DLD1 (cell line): ENCODE measurements around the gene CARD10.
"Not testable (repeated sequence)": the region's sequence is repeated elsewhere in the genome, so short reads cannot be mapped to it uniquely, and the experiment has no call there.

Experiments used
- in situ Hi-C: cut with HindIII; loops from 2 replicates; pipeline ENCODE4 v1.10.0; 2017; ENCODE audit warnings: low sequenced_read_pairs

Gene CARD10

DNA sequence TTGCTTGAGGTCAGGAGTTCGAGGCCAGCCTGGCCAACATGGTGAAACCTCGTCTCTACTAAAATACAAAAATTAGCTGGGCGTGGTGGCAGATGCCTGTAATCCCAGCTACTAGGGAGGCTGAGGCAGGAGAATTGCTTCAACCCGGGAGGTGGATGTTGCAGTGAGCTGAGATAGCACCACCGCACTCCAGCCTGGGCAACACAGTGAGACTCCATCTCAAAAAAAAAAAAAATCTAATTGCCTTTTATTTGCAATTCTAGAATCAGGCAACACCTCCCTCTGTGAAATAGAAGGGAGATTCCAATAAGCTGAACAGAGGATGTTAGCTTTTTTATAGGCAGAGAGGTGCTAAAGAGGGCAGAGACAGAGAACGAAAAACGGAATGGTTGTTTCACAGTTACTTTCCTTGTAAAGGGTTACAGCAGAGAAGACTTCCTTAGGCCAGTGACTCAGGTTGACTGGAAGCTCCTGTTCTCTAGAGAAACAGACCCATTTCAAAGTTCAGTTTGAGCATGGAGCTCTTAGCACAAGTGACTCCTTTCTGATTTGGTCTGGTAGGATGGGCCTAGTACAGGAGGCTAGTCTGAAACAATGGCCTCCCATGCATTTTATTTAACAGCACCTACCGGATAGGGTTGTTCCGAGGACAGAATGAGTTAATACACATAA lies 8.0 kb upstream of the CARD10 start:
- in situ Hi-C loops: not testable (repeated sequence)

DNA sequence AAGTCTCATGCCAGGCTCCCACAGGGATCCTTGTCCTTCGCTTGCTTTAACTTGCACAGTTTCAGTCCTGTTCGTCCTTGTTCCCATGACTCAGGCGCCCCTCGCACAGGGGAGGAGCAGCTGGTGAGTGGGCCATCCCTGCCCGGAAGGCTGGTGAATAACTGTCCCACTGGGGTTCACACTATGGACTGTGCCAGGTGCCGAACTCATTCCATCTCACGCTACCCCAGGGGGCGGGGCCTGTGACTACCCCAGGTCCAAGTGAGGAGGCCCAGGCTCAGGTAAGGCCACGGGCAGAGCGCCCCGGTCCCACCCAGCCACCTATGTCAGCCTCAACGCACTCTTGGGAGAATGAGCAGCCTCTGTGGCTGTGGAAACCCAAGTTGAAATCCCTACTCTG lies 7.2 kb upstream of the CARD10 start:
- in situ Hi-C loops: no loop called here

DNA sequence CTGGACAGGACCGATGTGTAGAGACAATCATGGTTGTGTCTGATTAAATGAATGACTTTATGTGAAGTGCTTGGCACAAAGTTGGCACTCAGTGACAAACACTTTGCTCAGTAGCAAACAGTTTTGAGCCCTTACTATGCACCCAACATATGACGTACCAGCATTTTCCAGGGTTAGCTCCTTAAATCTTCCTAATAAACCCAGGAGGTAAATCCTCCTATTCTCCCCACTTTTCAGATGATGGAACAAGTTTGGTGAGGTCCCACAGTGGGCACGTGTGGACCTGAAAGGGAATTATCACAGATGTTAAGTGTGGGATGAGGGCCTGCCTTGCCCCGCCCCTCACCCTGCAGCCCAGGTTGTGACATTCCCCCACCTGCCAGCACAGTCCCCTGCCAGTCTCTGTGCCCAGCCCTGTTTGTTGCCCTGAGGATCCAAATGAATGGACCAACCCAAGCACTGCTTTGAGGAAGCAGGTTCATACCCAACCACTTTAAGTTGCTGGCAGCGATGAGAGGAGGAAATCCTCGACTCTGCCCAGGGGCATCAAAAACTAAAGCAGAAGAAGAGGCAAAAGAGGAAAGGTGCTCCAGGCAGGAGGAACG lies 6.6 kb upstream of the CARD10 start:
- in situ Hi-C loops: no loop called here

DNA sequence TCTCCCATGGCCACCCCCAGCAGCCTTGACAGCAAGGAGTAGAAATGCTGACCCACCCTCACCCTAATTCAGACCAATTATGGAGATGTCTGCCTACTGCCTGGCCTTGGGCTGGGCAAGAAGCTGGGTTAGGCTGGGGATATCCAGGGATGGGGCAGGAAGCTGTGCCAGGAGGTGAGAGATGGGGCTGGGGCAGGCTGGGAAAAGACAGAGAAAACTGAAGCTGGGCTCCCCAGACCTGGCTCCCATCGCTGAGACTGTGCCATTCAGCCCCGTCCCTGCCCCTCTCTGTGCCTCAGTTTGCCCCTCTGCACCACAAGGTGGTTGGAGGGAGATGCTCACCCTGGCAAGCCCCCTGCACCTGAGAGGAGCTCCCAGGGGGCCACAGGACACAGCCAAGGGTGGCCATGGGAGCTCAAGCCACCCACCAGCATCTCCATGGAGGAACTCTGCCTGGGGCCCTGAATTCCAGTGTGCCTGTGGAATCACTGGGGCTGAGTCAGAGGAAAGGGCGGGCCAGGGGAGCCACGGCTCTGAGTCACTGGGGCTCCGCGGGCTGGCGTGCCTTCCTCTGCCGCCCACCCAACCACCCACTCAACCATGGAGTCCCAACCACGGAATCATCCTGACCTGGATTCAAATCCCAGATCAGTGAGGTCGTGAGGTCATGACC lies 6.0 kb upstream of the CARD10 start:
- in situ Hi-C loops: no loop called here

DNA sequence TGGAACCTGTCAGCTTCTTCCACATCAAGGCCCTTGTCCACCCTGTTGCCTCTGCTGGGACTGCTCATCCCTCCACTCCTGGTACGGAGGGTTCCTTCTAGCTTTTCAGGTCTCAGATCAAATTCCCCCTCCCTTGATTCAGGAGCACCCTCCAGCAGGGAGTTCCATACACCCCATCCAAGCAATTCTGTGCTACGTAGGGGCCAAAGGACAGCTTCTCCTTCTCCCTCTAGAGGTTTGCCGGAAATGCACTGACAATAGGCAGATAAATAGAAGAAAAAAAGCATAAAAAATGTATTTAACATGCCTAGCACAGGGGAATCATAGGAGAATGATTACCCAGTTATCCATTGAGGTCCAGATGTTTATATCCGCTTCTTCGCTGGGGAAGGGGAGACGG lies 3.3 kb upstream of the CARD10 start:
- in situ Hi-C loops: no loop called here

DNA sequence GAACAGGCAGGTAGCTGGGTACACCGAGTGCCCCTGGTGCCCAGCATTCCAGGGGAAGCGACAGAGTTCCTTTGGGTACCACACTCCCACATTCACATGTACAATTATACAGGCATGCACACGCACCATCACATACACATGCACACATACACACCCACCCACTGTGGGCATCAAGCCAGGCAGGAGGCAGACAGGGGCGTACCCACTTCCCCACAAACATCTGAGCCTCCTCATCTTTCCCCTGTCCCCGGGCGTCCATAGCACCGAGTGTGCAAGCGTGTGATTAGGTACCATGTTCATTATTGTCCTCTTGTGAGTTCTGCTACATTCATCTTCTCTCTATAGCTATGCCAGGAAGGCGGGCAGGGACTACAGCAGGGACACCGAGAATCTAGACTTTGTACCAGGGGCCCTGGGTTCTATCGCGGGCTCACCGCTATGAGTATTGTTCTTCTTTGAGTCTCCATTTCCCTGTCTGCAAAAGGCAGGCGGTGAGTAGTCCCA lies 2.1 kb upstream of the CARD10 start:
- in situ Hi-C loops: no loop called here

DNA sequence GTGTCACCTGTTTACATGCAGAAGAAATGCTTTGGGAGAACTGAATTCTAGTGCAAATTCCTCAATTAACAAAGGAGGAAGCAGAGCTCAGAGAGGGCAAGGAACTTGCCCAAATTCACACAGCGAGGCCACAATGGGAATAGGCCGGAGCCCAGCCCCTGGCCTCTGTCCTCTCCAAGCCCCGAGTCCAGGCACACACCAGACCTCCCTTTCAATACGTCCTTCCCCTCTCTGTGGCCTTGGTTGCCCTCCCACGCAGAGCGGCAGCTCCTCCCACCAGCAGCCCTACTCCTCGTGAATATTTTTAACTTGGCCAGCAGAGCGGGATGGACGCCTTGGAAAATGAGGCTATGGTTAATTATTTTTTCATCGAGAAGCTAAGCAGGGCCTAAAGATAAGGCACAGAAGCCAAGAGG lies 1.6 kb upstream of the CARD10 start:
- in situ Hi-C loops: no loop called here

DNA sequence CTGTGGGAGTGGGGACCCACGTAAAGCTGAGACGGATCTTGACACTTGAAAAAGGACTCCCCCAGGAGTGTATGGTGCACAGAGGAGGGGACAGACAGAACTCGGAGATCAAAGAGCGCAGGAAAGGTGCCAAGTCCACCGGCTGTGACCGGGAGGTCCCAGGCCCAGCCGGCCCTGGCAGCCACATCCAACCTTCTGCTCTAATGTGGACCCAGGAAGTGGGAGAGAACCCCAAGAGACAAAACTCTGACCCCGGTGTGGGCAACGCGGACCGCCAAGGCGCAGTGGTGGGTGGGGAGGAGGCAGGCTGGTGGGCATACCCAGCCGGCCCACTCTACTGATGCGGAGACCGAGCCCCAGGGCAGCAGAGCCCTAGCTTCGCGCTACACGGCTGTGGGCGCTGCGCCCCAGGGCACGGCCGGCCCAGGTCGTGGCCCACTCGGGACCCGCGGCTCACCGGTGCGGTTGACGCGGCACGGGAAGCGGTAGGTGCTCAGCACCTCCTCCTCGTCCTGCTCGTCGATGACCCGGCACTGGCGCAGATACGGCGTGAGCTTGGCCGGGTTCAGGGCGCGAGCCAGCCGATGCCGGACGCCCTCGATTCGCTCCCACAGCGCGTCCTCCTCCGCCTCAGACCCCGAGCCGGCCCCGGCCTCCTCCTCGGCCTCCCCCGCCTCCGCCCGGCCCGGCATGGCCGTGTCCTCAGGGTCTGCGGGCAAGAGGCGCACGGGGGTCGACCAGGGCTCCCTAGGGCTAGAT lies 527 bp downstream of the CARD10 start:
- in situ Hi-C loops: no loop called here

DNA sequence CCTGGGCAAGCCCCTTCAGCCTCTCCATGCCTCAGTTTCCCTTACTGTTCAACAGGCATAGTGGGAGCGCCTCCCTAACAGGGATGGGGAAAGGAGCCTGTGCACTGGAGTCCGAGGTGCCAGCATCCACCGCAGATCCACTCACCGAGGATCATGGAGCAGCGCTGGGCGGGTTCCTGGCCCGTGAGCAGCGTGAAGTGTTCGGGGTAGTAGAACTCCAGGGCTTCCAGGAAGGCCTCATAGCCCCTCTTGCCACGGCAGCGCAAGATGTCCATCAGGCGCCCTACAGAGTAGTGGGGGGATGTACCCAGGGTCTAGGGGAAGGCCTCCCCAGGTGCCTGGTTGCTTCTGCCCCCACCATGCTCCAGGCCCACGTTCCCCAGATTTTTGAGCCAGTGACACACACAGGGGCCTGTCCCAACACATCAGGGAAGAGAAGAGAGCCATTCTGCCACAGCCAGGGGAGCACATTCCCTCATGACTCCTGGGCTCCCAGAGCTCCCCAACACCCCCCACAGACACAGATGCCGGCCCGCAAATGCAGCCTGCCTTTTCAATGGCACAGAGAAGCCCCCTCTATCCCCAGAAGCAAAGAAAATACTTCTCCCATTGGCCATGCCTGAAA lies 1.3 kb downstream of the CARD10 start:
- in situ Hi-C loops: no loop called here

DNA sequence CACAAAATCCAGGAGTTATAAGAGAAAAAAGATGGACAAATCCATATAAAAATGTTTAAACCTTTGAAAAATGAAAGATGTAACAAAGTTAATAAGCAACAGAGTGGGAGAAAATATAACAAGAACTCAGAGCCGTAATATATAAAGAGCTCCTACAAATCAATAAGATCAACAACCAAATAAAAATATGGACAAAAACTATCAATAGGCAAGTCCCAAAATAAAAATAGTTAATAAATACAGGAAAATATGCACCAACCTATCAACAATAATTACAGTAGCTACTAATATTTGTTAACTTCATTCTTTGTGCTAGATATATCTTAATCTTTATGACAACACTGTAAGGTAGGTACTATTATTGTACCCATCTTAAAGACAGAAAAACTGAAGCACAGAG lies 2.8 kb downstream of the CARD10 start:
- in situ Hi-C loops: no loop called here

DNA sequence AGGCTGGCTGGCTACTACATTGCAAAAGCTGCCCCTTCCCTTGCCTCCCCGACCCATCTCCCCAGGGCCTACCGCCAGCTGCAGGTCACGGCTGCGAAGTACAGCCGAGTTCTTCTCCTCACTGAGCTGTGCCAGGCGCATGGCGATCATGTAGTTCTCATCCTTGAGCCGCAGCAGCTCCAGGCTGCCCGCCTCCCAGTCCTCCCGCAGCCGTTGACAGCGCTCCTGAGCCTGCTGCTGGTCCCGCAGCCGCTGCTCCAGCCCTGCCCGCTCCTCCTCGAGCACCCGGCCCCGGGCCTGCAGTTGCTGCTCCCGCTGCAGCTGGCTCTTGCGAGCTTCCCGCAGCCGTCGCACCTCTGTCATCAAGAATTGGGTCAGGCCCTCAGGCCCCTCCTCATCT lies 3.3 kb downstream of the CARD10 start:
- in situ Hi-C loops: no loop called here

DNA sequence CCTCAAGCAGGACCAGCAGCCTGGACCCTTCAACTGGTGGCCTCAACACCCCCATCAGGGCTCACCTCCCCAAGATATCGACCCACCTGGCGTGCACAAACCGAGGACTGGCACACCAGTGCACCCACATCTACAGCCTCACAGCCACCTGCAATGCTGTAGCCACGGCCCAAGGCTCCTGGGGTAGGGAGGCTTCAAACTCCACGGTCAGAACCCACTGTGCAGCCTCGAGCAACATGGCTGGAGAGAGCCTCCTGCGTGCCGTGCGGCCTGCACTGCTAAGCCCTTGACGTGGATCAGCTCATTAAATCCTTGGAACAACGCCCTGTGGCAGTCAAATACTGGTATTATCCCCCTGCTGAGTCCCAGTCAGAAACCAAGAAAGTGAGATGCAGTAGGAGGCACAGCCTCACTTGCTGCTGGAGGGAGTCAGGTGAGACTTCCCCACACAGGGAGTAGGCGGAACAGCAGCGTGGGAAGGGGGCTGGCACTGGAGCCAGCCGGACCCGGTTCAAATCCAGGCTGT lies 4.6 kb downstream of the CARD10 start:
- in situ Hi-C loops: no loop called here

DNA sequence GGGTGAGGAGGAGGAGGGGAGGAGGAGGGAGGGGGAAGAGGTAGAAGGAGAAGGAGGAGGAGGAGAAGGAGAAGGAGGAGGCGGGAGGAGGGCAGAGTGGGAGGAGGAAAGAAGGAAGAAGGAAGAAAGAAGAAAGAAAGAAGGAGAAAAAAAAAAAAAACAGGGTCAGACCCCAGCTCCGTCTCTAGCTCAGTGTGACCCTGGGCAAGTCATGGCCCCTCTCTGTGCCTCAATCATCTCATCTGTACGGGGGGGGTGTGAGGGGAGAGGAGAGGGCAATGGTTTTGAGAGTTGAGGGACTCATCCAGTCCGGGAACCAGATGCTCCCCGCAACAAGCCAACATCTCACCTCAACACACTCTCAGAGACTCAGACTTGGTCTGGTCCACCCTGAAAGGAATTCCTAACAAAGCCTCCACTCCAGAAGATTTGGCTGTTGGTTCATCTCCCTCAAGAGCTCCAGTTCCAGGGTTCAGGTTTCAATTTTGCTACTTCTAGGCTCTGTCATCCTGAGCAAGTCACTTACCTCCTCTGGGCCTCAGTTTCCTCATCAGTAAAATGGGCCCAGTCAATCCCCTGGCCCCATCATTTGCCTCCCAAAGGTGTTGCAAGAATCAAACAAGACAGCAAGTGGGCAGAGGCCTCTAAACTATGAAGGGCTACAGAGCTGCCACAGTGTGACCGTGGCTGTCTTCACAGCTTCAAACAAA lies 7.7 kb downstream of the CARD10 start:
- in situ Hi-C loops: no loop called here

DNA sequence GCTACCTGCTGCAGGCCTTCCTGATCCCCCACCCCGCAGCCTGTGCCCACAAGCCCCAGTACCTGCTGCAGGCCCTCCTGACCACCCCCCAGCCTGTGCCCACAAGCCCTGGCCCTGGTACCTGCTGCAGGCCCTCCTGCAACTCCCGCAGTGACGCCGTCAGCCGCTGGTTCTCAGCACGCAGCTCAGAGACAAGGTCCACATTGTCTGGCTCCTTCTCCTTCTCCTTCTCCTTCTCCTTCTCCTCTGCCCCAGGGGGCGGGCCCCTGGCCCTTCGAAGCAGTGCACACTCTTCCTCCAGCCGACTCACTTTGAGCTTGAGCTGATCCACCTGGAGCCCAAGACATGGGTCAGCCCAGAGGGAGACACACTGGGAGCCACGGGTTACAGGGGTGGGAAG lies 9.1 kb downstream of the CARD10 start:
- in situ Hi-C loops: no loop called here

DNA sequence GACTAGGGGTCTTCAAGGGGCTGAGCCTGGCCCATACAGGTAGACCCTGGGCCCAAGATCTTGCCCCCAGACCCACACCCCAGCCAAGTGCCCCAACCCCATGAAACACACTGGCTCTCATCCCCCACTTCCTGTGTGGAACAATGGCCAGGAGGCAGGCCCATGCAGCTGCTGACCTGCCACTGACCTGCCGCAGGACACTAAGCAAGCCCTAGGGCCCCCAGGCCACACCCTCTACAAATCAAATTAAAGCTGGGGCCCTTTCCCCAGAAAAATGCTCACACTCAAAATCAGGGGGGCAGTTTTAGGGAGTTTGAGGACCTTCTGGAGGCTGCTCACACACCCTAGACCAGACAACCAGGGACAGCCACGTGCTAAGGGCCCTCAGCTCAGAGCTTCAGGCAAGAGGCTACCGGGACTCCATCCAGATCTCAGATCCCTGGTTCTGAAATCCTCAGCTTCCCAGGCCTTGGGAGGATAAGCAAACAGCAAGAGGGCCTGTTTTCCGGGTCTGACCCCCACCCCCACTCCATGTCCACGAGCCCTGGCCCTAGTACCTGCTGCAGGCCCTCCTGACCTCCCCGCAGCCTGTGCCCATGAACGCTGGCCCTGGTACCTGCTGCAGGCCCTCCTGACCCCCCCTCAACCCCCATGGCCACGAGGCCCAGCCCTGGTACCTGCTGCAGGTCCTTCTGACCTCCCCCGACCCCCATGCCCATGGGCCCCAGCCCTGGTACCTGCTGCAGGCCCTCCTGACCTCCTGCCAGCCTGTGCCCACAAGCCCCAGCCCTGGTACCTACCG lies 10.0 kb downstream of the CARD10 start:
- in situ Hi-C loops: no loop called here

DNA sequence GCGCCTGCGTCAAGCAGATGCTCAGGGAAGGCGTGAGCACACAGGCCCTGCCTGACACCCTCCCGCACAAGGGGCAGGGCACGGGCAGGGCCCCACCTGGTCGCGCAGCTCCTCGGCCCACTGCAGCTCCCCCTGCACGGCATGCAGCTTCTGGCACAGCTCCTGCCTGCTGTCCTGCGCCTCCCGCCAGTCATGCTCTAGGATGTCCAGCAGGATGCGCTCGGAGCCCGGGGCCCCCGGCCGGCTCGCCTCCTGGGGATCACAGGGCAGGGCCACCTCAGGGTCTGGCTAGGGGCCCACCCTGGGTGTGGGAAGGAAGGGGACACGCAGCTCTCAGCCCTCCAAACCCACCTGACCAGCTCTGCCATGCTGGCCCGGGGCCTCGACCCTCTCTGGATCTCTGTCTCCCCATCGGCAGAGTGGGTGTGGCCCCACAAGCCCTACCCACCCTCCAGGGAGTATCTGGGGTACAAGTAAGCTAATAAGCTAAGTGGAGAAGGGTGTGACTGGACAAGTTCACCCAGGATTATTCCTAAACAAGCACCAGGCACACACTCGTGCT lies 10.7 kb downstream of the CARD10 start:
- in situ Hi-C loops: no loop called here

DNA sequence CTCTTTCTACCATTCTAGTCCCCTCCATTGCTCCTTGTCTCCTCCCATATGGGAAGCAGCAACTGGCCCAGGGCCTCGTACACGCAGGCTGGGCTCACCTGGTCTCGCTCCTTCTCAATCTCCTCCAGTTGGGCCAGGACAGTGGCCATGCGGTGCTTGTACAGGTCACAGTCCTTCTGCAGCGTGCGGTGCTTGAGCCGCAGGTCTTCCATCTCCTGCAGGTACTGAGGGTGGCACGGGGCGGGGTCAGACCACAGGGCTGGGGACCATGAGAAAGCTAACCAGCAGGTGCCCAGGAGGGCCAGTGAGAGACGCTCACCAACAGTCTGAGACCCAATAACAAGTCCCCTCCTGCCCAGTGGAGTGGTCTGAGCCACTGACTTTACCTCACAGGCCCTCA lies 11.5 kb downstream of the CARD10 start:
- in situ Hi-C loops: no loop called here

DNA sequence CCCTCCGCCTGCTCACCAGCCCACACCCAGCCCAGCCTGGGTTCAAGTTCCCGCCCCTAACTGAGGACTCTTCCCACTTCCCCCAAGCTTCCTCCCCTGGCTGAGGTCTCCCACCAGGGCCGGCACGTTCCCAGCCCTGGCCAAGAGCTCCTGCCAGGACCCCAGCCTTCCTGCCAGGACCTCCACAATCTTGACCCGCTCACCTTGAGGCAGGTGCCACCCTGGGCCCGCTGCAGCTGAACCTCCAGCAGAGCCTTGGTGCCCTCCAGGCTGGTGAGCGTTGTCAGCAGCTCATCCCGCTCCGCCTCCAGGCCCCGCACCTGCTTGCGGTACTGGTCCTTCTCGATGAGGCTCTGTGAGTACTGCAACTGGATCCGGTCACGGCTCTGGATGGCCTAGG lies 13.2 kb downstream of the CARD10 start:
- in situ Hi-C loops: no loop called here

DNA sequence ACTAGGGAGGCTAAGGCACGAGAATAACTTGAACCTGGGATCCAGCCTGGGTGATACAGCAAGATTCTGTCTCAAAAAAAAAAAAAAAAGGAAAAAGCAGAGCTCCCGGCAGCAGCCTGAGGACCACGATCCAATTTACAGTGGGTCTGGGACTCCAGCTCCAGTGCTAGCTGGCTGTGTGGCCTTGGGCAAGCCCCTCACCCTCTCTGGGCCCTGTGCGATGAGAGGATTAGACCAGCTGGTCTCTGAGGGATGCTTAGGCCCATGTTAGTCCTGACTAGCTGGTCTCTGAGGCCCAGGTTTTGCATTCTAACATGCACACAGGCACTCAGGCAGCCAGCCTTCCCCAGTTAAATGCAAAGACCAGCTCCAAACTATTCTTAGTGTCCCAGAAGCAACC lies 13.7 kb downstream of the CARD10 start:
- in situ Hi-C loops: no loop called here
